CD4-positive, alpha-beta T cell (primary cell): ENCODE results near the gene PHF21B. TPM values are rescaled to one million over a fixed set of nuclear protein-coding genes. Genes with fewer than 3 reads are reported as not detected.

ENCODE experiments used
- ATAC-seq: fragments of 200-7000 bp; cut with Tn5 transposase; one replicate; pipeline ENCODE4 v1.10.0; 2022; ENCODE audit warnings: mild to moderate bottlenecking; ENCODE audit not compliant: poor library complexity
- CTCF ChIA-PET: fragments of 350-600 bp; sonication (Branson Sonifier 250); formaldehyde crosslinking; loops from one replicate; lab custom pipeline; 2021; ENCODE audit warnings: antibody characterized with exemption, inconsistent platforms; lab: Charles Lee
- POLR2A ChIA-PET: fragments of 350-600 bp; sonication (Branson Sonifier 250); formaldehyde crosslinking; loops from one replicate; lab custom pipeline; 2021; ENCODE audit warnings: antibody characterized with exemption, inconsistent platforms; lab: Charles Lee
- DNase-seq, 14 experiments: peaks; one replicate each; pipeline ENCODE4 v3.0.0-alpha.2; 2013 to 2020; ENCODE audit warnings: mixed read lengths in 2 of 14
- H3K27ac ChIP-seq, 2 donors: one replicate each; pipeline versions ENCODE4 v1.5.1 to v1.7.0; 2013; ENCODE audit warnings: low read length in 2 of 2, low read depth in 1 of 2, mild to moderate bottlenecking in 1 of 2
- H3K27me3 ChIP-seq, 2 experiments: 1 replicate in 1 of 2; 2 replicates in 1 of 2; pipeline versions ENCODE4 v1.6.1 to v1.7.0; 2013; ENCODE audit warnings: low read length in 2 of 2, control low read depth in 1 of 2, mild to moderate bottlenecking in 1 of 2, moderate library complexity in 1 of 2; ENCODE audit not compliant: insufficient read depth in 2 of 2, control insufficient read depth in 1 of 2
- H3K36me3 ChIP-seq: one replicate; pipeline ENCODE4 v1.6.1; 2013; ENCODE audit warnings: low read length, control low read depth; ENCODE audit not compliant: insufficient read depth
- H3K4me1 ChIP-seq: one replicate; pipeline ENCODE4 v1.6.1; 2013; ENCODE audit warnings: low read length, control low read depth; ENCODE audit not compliant: insufficient read depth
- H3K4me3 ChIP-seq: one replicate; pipeline ENCODE4 v1.5.1; 2013; ENCODE audit warnings: mild to moderate bottlenecking, low read length, moderate library complexity
- H3K9me3 ChIP-seq, 2 experiments: 1 replicate in 1 of 2; 2 replicates in 1 of 2; pipeline versions ENCODE4 v1.6.1 to v1.7.0; 2013; ENCODE audit warnings: low read length in 2 of 2, mild to moderate bottlenecking in 2 of 2, control low read depth in 1 of 2, moderate library complexity in 1 of 2; ENCODE audit not compliant: control insufficient read depth in 1 of 2, insufficient read depth in 1 of 2
- H3K27ac Mint-ChIP-seq: one replicate; pipeline ENCODE4 v1.8.0; 2020; ENCODE audit warnings: mixed read lengths
- H3K27me3 Mint-ChIP-seq: one replicate; pipeline ENCODE4 v1.8.0; 2021; ENCODE audit warnings: mixed read lengths
- H3K36me3 Mint-ChIP-seq: one replicate; pipeline ENCODE4 v1.8.0; 2021; ENCODE audit warnings: low read depth, mixed read lengths
- H3K4me1 Mint-ChIP-seq: one replicate; pipeline ENCODE4 v1.8.0; 2021; ENCODE audit warnings: low read depth, mixed read lengths
- H3K4me3 Mint-ChIP-seq: one replicate; pipeline ENCODE4 v1.8.0; 2020; ENCODE audit warnings: mild to moderate bottlenecking, mixed read lengths
- H3K9me3 Mint-ChIP-seq: one replicate; pipeline ENCODE4 v1.8.0; 2020; ENCODE audit warnings: mixed read lengths
- CTCF ChIP-seq: fragments of 200-600 bp; IDR thresholded peaks from one replicate; pipeline ENCODE4 v1.8.0; 2022; ENCODE audit warnings: antibody characterized with exemption, mild to moderate bottlenecking
- intact Hi-C, 2 experiments: fragments of 100-400 bp; cut with DNase I in 1 of 2; cut with micrococcal nuclease in 1 of 2; formaldehyde crosslinking; loops; one replicate each; pipeline versions ENCODE4 v1.15.1 to v1.9.0; 2023 to 2025; cut with DNase I, micrococcal nuclease
- total RNA-seq, 174 experiments: library from RNA in 2 of 174; stranded (reverse) in 2 of 174; gene quantifications; one replicate each; pipeline ENCODE4 v1.2.3 and lab custom pipeline; 2021 to 2026

Gene PHF21B
- total RNA-seq, 2 experiments from 2014 or later: not detected

GRCh38 chr22:44990810-44991209, 19.0 kb downstream of the PHF21B start:
- intact Hi-C loops: no loop called here
- H3K27me3 Mint-ChIP-seq: peaks cover 31% of the 10 kb centered on the region
- Histone ChIP-seq H3K36me3 (no peaks in the 10 kb centered on the region), H3K9me3 (no peaks in the 10 kb centered on the region), H3K27me3 (no peaks in the 10 kb centered on the region), H3K4me3 (no peak overlapping the region), H3K27ac (no peak overlapping the region), H3K4me1 (no peaks in the 10 kb centered on the region)
- H3K4me3 Mint-ChIP-seq: no peak overlapping the region
- no peak overlapping the region for H3K27ac Mint-ChIP-seq
- POLR2A ChIA-PET: no interaction called here
- H3K4me1 Mint-ChIP-seq: no peaks in the 10 kb centered on the region
- H3K9me3 Mint-ChIP-seq: no peaks in the 10 kb centered on the region
- CTCF ChIA-PET: no interaction called here
- ATAC-seq (no peak), DNase-seq (no peak)
- no peak for TF ChIP-seq CTCF
- no peaks in the 10 kb centered on the region for H3K36me3 Mint-ChIP-seq

- Histone ChIP-seq H3K9me3 (no peaks in the 10 kb centered on the region), H3K36me3 (no peaks in the 10 kb centered on the region), H3K4me3 (no peak overlapping the region), H3K27me3 (no peaks in the 10 kb centered on the region), H3K27ac (no peak overlapping the region), H3K4me1 (no peaks in the 10 kb centered on the region)
- no peaks in the 10 kb centered on the region for H3K36me3 Mint-ChIP-seq
- no peaks in the 10 kb centered on the region for H3K4me1 Mint-ChIP-seq
- TF ChIP-seq CTCF: no peak
- ATAC-seq: no peak
- no peak overlapping the region for H3K27ac Mint-ChIP-seq
- peaks cover 28% of the 10 kb centered on the region for H3K27me3 Mint-ChIP-seq
- DNase-seq: no peak
- H3K4me3 Mint-ChIP-seq: no peak overlapping the region
- no peaks in the 10 kb centered on the region for H3K9me3 Mint-ChIP-seq
- intact Hi-C loops: no loop called here
- ChIA-PET CTCF (no interaction called here), POLR2A (no interaction called here)
These were observed 19.5 kb downstream of the PHF21B start for GRCh38 chr22:44990328-44990727.

- H3K27ac ChIP-seq: no peak overlapping the region
- no peaks in the 10 kb centered on the region for H3K36me3 ChIP-seq
- intact Hi-C loops: no loop called here
- ChIA-PET CTCF (no interaction called here), POLR2A (no interaction called here)
- H3K4me1 ChIP-seq: no peaks in the 10 kb centered on the region
- H3K9me3 ChIP-seq: peaks cover 0 to 9% of the 10 kb centered on the region in 2 experiments
- H3K4me1 Mint-ChIP-seq: no peaks in the 10 kb centered on the region
- no peaks in the 10 kb centered on the region for H3K36me3 Mint-ChIP-seq
- no peak overlapping the region for H3K4me3 Mint-ChIP-seq
- ATAC-seq: no peak
- H3K4me3 ChIP-seq: no peak overlapping the region
- H3K27me3 ChIP-seq: no peaks in the 10 kb centered on the region
- H3K27ac Mint-ChIP-seq: no peak overlapping the region
- peaks cover 3% of the 10 kb centered on the region for H3K9me3 Mint-ChIP-seq
- TF ChIP-seq CTCF: no peak
- H3K27me3 Mint-ChIP-seq: peaks cover 26% of the 10 kb centered on the region
- no peak for DNase-seq
These were observed 21.1 kb downstream of the PHF21B start for GRCh38 chr22:44988671-44989070.
